Gastroesophageal sphincter (tissue), 4 donors: Measurements from ENCODE around the gene TMEM45A. TPM values are rescaled to one million over a fixed set of nuclear protein-coding genes. Genes with fewer than 3 reads are reported as not detected.
"Not testable (repeated sequence)": the region's sequence is repeated elsewhere in the genome, so short reads cannot be mapped to it uniquely, and the experiment has no call there.

Experiments
- ATAC-seq: fragments of 150-250 bp; one replicate; pipeline ENCODE4 v1.9.1; 2016; ENCODE audit warnings: mild to moderate bottlenecking, moderate library complexity
- H3K27ac ChIP-seq, 4 donors: fragments of 200-600 bp; sonication (generic) in 3 of 4; 1 replicate in 3 of 4; 2 replicates in 1 of 4; pipeline ENCODE4 v1.5.1; 2016 to 2019
- H3K27me3 ChIP-seq: fragments of 200-600 bp; sonication (generic); one replicate; pipeline ENCODE4 v1.5.1; 2019
- H3K36me3 ChIP-seq, 2 donors: fragments of 200-600 bp; sonication (generic); one replicate each; pipeline ENCODE4 v1.5.1; 2019; ENCODE audit warnings: control low read depth in 1 of 2
- H3K4me1 ChIP-seq, 3 donors: fragments of 200-600 bp; sonication (generic); 1 replicate in 2 of 3; 2 replicates in 1 of 3; pipeline ENCODE4 v1.5.1; 2016 to 2019; ENCODE audit warnings: control low read depth in 2 of 3
- H3K4me3 ChIP-seq, 2 donors: fragments of 200-600 bp; sonication (generic); one replicate each; pipeline ENCODE4 v1.5.1; 2019; ENCODE audit warnings: mild to moderate bottlenecking in 1 of 2, moderate library complexity in 1 of 2
- H3K9me3 ChIP-seq, 3 donors: fragments of 200-600 bp; sonication (generic); one replicate each; pipeline ENCODE4 v1.5.1; 2017 to 2019; ENCODE audit warnings: control low read depth in 2 of 3
- EP300 ChIP-seq: sonication (generic); formaldehyde crosslinking; IDR thresholded peaks from one replicate; pipeline ENCODE4 v1.6.1; 2017; ENCODE audit warnings: antibody characterized with exemption, mild to moderate bottlenecking
- POLR2A ChIP-seq, 2 donors: fragments of 450-650 bp; IDR thresholded peaks; one replicate each; pipeline ENCODE4 v1.6.1; 2017; ENCODE audit warnings: antibody characterized with exemption in 2 of 2, mild to moderate bottlenecking in 2 of 2, moderate library complexity in 1 of 2
- POLR2AphosphoS5 ChIP-seq: sonication (generic); formaldehyde crosslinking; IDR thresholded peaks from one replicate; pipeline ENCODE4 v1.6.1; 2017; ENCODE audit warnings: antibody characterized with exemption
- WGBS, 2 donors: methylation state at CpG; one replicate each; pipeline ENCODE4 v1.1.5; 2018; ENCODE audit warnings: low coverage in 1 of 2; 5-methylcytosine and 5-hydroxymethylcytosine counted together
- total RNA-seq, 4 donors: library from RNA; depleted of rRNA; stranded (reverse); fragments of >200 nt; gene quantifications; one replicate each; pipeline ENCODE4 v1.1.0, GENCODE V29; 2016
- TF ChIP-seq, protein P1 (sequence below), 4 experiments: fragments of 200-600 bp in 2 of 4; fragments of 450-650 bp in 2 of 4; sonication (generic) in 1 of 4; IDR thresholded peaks; one replicate each; pipeline ENCODE4 v1.5.1; 2017 to 2019; ENCODE audit warnings: antibody characterized with exemption in 4 of 4, mild to moderate bottlenecking in 2 of 4, moderate library complexity in 2 of 4

Gene TMEM45A
- total RNA-seq, 4 donors from 2014 or later, result 8.9 to 18.4 (median 17.6) TPM

DNA sequence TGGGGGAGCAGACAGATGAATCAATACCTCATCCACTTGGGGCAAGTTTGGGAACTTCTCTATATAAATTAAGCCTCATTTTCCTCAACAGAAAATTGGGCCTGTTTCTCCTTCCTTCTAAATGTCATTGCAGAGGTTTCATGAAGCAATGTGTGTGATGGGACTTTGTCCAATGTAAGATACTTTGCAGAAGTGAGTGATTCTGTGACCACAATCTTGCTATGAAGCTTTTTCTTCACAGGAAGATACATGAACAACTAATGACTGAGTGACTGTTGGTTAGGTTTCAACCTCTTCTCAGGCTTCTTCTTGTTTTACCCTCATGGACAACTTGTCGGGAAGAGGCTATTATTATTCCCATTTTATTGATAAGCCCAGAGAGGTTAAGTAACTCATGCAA is 11.0 kb downstream of the TMEM45A start:
- Histone ChIP-seq H3K27me3 (no peaks in the 10 kb centered on the region), H3K27ac (no peak overlapping the region), H3K4me1 (no peaks in the 10 kb centered on the region), H3K36me3 (no peaks in the 10 kb centered on the region), H3K4me3 (no peak overlapping the region), H3K9me3 (no peaks in the 10 kb centered on the region)
- WGBS, 2 donors, result 89 to 100% methylated on average over 1 of the region's 1 CpG
- no peak for TF ChIP-seq POLR2AphosphoS5
- TF ChIP-seq, protein P1, sequence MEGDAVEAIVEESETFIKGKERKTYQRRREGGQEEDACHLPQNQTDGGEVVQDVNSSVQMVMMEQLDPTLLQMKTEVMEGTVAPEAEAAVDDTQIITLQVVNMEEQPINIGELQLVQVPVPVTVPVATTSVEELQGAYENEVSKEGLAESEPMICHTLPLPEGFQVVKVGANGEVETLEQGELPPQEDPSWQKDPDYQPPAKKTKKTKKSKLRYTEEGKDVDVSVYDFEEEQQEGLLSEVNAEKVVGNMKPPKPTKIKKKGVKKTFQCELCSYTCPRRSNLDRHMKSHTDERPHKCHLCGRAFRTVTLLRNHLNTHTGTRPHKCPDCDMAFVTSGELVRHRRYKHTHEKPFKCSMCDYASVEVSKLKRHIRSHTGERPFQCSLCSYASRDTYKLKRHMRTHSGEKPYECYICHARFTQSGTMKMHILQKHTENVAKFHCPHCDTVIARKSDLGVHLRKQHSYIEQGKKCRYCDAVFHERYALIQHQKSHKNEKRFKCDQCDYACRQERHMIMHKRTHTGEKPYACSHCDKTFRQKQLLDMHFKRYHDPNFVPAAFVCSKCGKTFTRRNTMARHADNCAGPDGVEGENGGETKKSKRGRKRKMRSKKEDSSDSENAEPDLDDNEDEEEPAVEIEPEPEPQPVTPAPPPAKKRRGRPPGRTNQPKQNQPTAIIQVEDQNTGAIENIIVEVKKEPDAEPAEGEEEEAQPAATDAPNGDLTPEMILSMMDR (IDR thresholded peaks at IDR 0.05), result no peak
- no peak for TF ChIP-seq EP300
- no peak for TF ChIP-seq POLR2A (IDR thresholded peaks at IDR 0.05)
- ATAC-seq, result no peak

DNA sequence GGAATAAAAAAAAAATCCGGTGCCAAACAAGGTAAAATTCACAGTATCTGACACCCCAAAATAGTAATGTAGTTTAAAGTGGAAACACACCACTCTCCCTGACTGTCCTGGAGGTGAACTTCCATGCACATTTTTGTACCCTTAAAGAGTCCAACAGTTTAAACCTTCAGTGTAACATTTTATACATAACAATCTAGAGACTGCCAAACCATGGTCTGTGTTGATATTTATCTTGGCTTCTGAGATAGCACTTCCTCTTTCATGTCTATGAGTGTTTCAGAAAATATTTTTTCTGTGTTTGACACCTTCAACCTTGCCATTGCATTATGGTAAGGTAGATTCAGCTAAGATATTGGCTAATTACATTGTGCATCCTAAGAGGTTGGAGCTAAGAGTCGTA is 13.9 kb downstream of the TMEM45A start:
- no peak overlapping the region for H3K4me3 ChIP-seq
- H3K27me3 ChIP-seq, result no peaks in the 10 kb centered on the region
- H3K4me1 ChIP-seq, result no peaks in the 10 kb centered on the region
- no peaks in the 10 kb centered on the region for H3K9me3 ChIP-seq
- no peak for TF ChIP-seq POLR2AphosphoS5
- no peak for TF ChIP-seq POLR2A (IDR thresholded peaks at IDR 0.05)
- TF ChIP-seq, protein P1 (IDR thresholded peaks at IDR 0.05), result no peak
- TF ChIP-seq EP300, result no peak
- no peak for ATAC-seq
- H3K27ac ChIP-seq, result no peak overlapping the region
- WGBS, 2 donors, result 90 to 94% methylated on average over 2 of the region's 2 CpGs
- H3K36me3 ChIP-seq, result no peaks in the 10 kb centered on the region

DNA sequence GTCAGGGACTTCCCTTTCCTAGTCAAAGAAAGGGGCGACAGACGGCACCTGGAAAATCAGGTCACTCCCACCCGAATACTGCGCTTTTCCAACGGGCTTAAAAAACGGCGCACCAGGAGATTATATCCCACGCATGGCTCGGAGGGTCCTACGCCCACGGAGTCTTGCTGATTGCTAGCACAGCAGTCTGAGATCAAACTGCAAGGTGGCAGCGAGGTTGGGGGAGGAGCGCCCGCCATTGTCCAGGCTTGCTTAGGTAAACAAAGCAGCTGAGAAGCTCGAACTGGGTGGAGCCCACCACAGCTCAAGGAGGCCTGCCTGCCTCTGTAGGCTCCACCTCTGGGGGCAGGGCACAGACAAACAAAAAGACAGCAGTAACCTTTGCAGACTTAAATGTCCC is 17.4 kb downstream of the TMEM45A start:
- not testable (repeated sequence) for H3K4me3 ChIP-seq, H3K36me3 ChIP-seq, H3K4me1 ChIP-seq, ATAC-seq, H3K27ac ChIP-seq, H3K27me3 ChIP-seq, H3K9me3 ChIP-seq
- no CpG with 5 or more reads among the region's 15 CpGs for whole genome bisulfite sequencing, 2 donors

DNA sequence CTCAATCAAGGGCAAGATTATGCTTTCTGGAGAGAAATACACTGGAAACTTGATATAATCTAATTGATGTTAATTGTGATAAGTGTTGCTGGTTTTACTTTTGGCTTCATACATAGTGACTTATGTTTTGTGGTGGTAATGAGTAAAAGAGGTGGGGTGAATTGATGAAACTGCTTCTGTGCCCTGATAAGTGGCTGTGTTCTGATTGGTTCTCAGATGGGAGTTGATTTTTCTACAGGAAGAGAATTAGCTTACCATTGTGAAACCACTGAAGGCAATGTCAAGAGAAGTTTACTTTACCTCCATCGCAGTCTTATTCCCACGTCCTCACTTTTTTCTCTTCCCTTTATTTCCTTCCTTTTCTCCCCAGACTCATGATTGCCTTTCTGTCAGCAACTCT is 23.8 kb downstream of the TMEM45A start:
- H3K4me3 ChIP-seq, result no peak overlapping the region
- H3K27ac ChIP-seq, result no peak overlapping the region
- 35 to 43% methylated on average over 2 of the region's 2 CpGs for WGBS, 2 donors
- no peaks in the 10 kb centered on the region for H3K27me3 ChIP-seq
- peaks cover 0 to 9% of the 10 kb centered on the region in 2 donors for H3K36me3 ChIP-seq
- H3K4me1 ChIP-seq, result no peaks in the 10 kb centered on the region
- H3K9me3 ChIP-seq, result no peaks in the 10 kb centered on the region
- TF ChIP-seq POLR2AphosphoS5 (no peak), EP300 (no peak), POLR2A (IDR thresholded peaks at IDR 0.05) (no peak)
- TF ChIP-seq, protein P1 (IDR thresholded peaks at IDR 0.05), result no peak
- no peak for ATAC-seq

DNA sequence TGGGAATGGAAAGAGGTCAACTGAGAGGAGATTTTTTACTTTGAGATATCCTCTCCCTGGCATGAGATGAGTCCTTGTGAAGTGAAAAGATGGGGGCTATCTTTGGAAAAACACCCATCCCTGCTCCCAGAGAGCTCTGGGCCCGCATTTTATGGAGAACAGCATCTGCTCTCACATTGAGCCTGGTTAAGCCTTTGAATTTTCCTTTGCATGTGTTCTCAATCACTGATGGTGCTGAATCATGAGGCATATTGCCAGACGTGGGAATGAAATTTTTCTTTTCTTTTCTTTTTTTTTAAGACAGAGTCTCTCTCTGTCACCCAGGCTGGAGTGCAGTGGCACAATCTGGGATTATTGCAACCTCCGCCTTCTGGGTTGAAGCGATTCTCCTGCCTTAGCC is 24.4 kb downstream of the TMEM45A start:
- 75 to 83% methylated on average over 1 to 4 of the region's 4 CpGs for WGBS, 2 donors
- H3K36me3 ChIP-seq, result peaks cover 0 to 13% of the 10 kb centered on the region in 2 donors
- no peaks in the 10 kb centered on the region for H3K9me3 ChIP-seq
- no peaks in the 10 kb centered on the region for H3K4me1 ChIP-seq
- H3K27ac ChIP-seq, result no peak overlapping the region
- no peak overlapping the region for H3K4me3 ChIP-seq
- no peaks in the 10 kb centered on the region for H3K27me3 ChIP-seq
- no peak for ATAC-seq
- no peak for TF ChIP-seq EP300
- no peak for TF ChIP-seq POLR2AphosphoS5
- no peak for TF ChIP-seq POLR2A (IDR thresholded peaks at IDR 0.05)
- TF ChIP-seq, protein P1 (IDR thresholded peaks at IDR 0.05), result no peak
